ENCODE data around the gene RGCC. TPM values are rescaled to one million over a fixed set of nuclear protein-coding genes. Genes with fewer than 3 reads are reported as not detected.
"Not testable (repeated sequence)": the region's sequence is repeated elsewhere in the genome, so short reads cannot be mapped to it uniquely, and the experiment has no call there.

Gene RGCC
- total RNA-seq, 4 donors from 2014 or later = 476 to 1,295 (median 830) TPM

- Histone ChIP-seq H3K9me3 (peaks cover 0 to 3% (median 0%) of the 10 kb centered on the region in 4 donors), H3K36me3 (no peaks in the 10 kb centered on the region), H3K27me3 (no peaks in the 10 kb centered on the region), H3K27ac (no peak overlapping the region), H3K4me1 (no peaks in the 10 kb centered on the region), H3K4me3 (no peak overlapping the region)
- no peak for DNase-seq (ENCODE audit: low spot score in 2 of 2)
- TF ChIP-seq CTCF (IDR thresholded peaks at IDR 0.05) (no peak), EP300 (IDR thresholded peaks at IDR 0.05) (no peak)
- WGBS, 2 donors = 67 to 85% methylated on average over 1 of the region's 1 CpG
Measured at GRCh38 chr13:41419206-41419605, 38.1 kb upstream of the RGCC start.

- Histone ChIP-seq H3K36me3 (no peaks in the 10 kb centered on the region), H3K27me3 (no peaks in the 10 kb centered on the region), H3K4me3 (no peak overlapping the region), H3K27ac (no peak overlapping the region), H3K4me1 (no peaks in the 10 kb centered on the region), H3K9me3 (peaks cover 0 to 3% (median 0%) of the 10 kb centered on the region in 4 donors)
- WGBS, 2 donors = 81% methylated on average over 4 of the region's 4 CpGs
- TF ChIP-seq POLR2A (IDR thresholded peaks at IDR 0.05) = no peak
- no peak for TF ChIP-seq EP300 (IDR thresholded peaks at IDR 0.05)
- TF ChIP-seq CTCF (IDR thresholded peaks at IDR 0.05) = no peak
- DNase-seq (ENCODE audit: low spot score in 2 of 2) = no peak
Measured at GRCh38 chr13:41420146-41420545, 37.2 kb upstream of the RGCC start.

GRCh38 chr13:41421330-41421729 is 36.0 kb upstream of the RGCC start:
- H3K27me3 ChIP-seq; H3K27ac ChIP-seq; DNase-seq (ENCODE audit: low spot score in 2 of 2); H3K9me3 ChIP-seq; H3K36me3 ChIP-seq; H3K4me3 ChIP-seq; H3K4me1 ChIP-seq: not testable (repeated sequence)
- 57 to 64% methylated on average over 6 of the region's 6 CpGs for WGBS, 2 donors

- not testable (repeated sequence) for H3K27me3 ChIP-seq; H3K4me3 ChIP-seq; DNase-seq (ENCODE audit: low spot score in 2 of 2); H3K9me3 ChIP-seq; H3K4me1 ChIP-seq; H3K36me3 ChIP-seq; H3K27ac ChIP-seq
- 33 to 50% methylated on average over 7 of the region's 7 CpGs for WGBS, 2 donors
Measured at GRCh38 chr13:41421983-41422382, 35.4 kb upstream of the RGCC start.

- H3K36me3 ChIP-seq; H3K27ac ChIP-seq; H3K4me1 ChIP-seq; H3K4me3 ChIP-seq; H3K27me3 ChIP-seq; DNase-seq (ENCODE audit: low spot score in 2 of 2); H3K9me3 ChIP-seq: not testable (repeated sequence)
- WGBS, 2 donors = 70 to 82% methylated on average over 13 of the region's 13 CpGs
Measured at GRCh38 chr13:41423259-41423658, 34.1 kb upstream of the RGCC start.

GRCh38 chr13:41424675-41425074 is 32.7 kb upstream of the RGCC start:
- 94 to 95% methylated on average over 6 of the region's 6 CpGs for WGBS, 2 donors
- not testable (repeated sequence) for DNase-seq (ENCODE audit: low spot score in 2 of 2); H3K4me3 ChIP-seq

GRCh38 chr13:41426047-41426446 is 31.3 kb upstream of the RGCC start:
- H3K4me3 ChIP-seq = no peak overlapping the region
- peaks cover 0 to 7% of the 10 kb centered on the region in 2 donors for H3K27me3 ChIP-seq
- no peak overlapping the region for H3K27ac ChIP-seq
- TF ChIP-seq CTCF (IDR thresholded peaks at IDR 0.05) (no peak), EP300 (IDR thresholded peaks at IDR 0.05) (no peak), POLR2A (IDR thresholded peaks at IDR 0.05) (no peak)
- no peak for DNase-seq (ENCODE audit: low spot score in 2 of 2)
- WGBS, 2 donors = 75 to 76% methylated on average over 3 to 22 of the region's 22 CpGs
- no peaks in the 10 kb centered on the region for H3K36me3 ChIP-seq
- H3K4me1 ChIP-seq = peaks cover 0 to 9% (median 0%) of the 10 kb centered on the region in 4 donors
- H3K9me3 ChIP-seq = no peaks in the 10 kb centered on the region

More at GRCh38 chr13:41424675-41425074, 32.7 kb upstream of the RGCC start:
- H3K27me3 ChIP-seq, H3K36me3 ChIP-seq, H3K9me3 ChIP-seq, H3K4me1 ChIP-seq, H3K27ac ChIP-seq: not testable (repeated sequence)
